Measurements from ENCODE around the gene NOL9. TPM values are rescaled to one million over a fixed set of nuclear protein-coding genes. Genes with fewer than 3 reads are reported as not detected.

Gene NOL9
- total and polyA plus RNA-seq, 10 of the 15 experiments (the other 5 are each of a cell fraction or from before 2014, with no cell fraction given), result 3.9 to 35.9 (median 23.0) TPM

- TF ChIP-seq BCL3 (IDR thresholded peaks at IDR 0.05; ENCODE audit: borderline replicate concordance, insufficient read depth, low read depth, low read length, poor library complexity, severe bottlenecking) (no peak), YBX1 (IDR thresholded peaks at IDR 0.05) (no peak), RELA (IDR thresholded peaks at IDR 0.05; ENCODE audit: borderline replicate concordance, partially characterized antibody) (peak; percentile 72), SMARCA5 (IDR thresholded peaks at IDR 0.05) (peak; percentile 89), ZNF24 (IDR thresholded peaks at IDR 0.05) (peak; percentile 58; the same call in 1 of the 2 replicates), SMC3 (IDR thresholded peaks at IDR 0.05; ENCODE audit: borderline replicate concordance, low read length) (peak; percentile 61; the same call in 1 of the 2 replicates), ETV6 (conservative IDR thresholded peaks at IDR 0.05 in 1 of 2, IDR thresholded peaks at IDR 0.05 in 1 of 2; ENCODE audit: borderline replicate concordance in 1 of 2, low read depth in 1 of 2) (no peak), CHD2 (IDR thresholded peaks at IDR 0.05; ENCODE audit: borderline replicate concordance, low read depth, low read length) (peak; percentile 99), NR2C2 (IDR thresholded peaks at IDR 0.05; ENCODE audit: borderline replicate concordance, control insufficient read depth, insufficient read length, low read depth) (no peak), E4F1 (IDR thresholded peaks at IDR 0.05; ENCODE audit: borderline replicate concordance, partially characterized antibody) (no peak), STAT1 (conservative IDR thresholded peaks at IDR 0.05) (peak; percentile 24; the same call in 1 of the 2 replicates), MYB (IDR thresholded peaks at IDR 0.05; ENCODE audit: borderline replicate concordance, low read depth, low read length) (peak; percentile 64; the same call in 1 of the 2 replicates), RBBP5 (conservative IDR thresholded peaks at IDR 0.05) (no peak), ESRRA (IDR thresholded peaks at IDR 0.05; ENCODE audit: low read length) (0 out of 2 replicates have a peak, but pooled peaks have one; percentile 49), RAD51 (IDR thresholded peaks at IDR 0.05) (no peak), SMAD1 (IDR thresholded peaks at IDR 0.05; ENCODE audit: low read depth, partially characterized antibody) (no peak), IRF4 (IDR thresholded peaks at IDR 0.05; ENCODE audit: low read depth, low read length) (no peak), NR2F1 (conservative IDR thresholded peaks at IDR 0.05) (peak; percentile 75), FOXK2 (IDR thresholded peaks at IDR 0.05) (no peak), HDGF (IDR thresholded peaks at IDR 0.05) (no peak), KAT2A (conservative IDR thresholded peaks at IDR 0.05; ENCODE audit: control insufficient read depth, low read depth, low read length) (no peak), WRNIP1 (IDR thresholded peaks at IDR 0.05; ENCODE audit: borderline replicate concordance, low read depth, low read length) (no peak), SIX5 (IDR thresholded peaks at IDR 0.05; ENCODE audit: low read depth, low read length, severe bottlenecking) (no peak)
- TF ChIP-seq, protein P1, sequence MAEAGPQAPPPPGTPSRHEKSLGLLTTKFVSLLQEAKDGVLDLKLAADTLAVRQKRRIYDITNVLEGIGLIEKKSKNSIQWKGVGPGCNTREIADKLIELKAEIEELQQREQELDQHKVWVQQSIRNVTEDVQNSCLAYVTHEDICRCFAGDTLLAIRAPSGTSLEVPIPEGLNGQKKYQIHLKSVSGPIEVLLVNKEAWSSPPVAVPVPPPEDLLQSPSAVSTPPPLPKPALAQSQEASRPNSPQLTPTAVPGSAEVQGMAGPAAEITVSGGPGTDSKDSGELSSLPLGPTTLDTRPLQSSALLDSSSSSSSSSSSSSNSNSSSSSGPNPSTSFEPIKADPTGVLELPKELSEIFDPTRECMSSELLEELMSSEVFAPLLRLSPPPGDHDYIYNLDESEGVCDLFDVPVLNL (IDR thresholded peaks at IDR 0.05; ENCODE audit: low read depth, low read length), result no peak
- TF ChIP-seq, protein P2, sequence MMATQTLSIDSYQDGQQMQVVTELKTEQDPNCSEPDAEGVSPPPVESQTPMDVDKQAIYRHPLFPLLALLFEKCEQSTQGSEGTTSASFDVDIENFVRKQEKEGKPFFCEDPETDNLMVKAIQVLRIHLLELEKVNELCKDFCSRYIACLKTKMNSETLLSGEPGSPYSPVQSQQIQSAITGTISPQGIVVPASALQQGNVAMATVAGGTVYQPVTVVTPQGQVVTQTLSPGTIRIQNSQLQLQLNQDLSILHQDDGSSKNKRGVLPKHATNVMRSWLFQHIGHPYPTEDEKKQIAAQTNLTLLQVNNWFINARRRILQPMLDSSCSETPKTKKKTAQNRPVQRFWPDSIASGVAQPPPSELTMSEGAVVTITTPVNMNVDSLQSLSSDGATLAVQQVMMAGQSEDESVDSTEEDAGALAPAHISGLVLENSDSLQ (IDR thresholded peaks at IDR 0.05), result no peak
Observed at GRCh38 chr1:6554031-6554906, at the start of gene NOL9 (continued).
